Activated CD4-positive, alpha-beta T cell treated with anti-CD3 and anti-CD28 coated beads, Interleukin-2, Interleukin-4, amounts not matched to agents 100 ng/mL and 50 ng/mL, durations not matched to agents 16 hours and 8 hours (primary cell): ENCODE data around the gene SPDYE5.

ENCODE experiments used
- DNase-seq: peaks from one replicate; pipeline ENCODE4 v3.0.0-alpha.2; 2020; ENCODE audit warnings: low spot score

Gene SPDYE5

DNA sequence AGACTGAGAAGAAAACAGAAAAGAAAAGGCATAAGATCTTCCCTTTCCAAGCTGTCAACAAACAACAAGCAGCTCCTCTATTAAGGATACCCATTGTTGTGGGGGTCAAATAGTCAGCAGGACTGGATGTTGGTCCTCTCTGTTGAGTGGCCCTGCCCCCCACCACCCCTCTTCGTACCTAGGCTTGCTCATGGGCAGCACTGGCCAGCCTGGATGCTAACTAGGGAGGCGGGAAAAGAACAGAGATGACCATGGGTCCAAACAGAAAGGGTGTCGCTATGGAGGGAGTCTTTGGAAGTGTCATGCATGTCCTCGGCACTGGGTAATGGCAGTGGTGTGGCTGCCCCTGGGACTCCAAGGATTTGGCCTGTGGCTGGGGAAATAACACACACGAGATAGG lies 45.6 kb downstream of the SPDYE5 start:
- no peak for DNase-seq

DNA sequence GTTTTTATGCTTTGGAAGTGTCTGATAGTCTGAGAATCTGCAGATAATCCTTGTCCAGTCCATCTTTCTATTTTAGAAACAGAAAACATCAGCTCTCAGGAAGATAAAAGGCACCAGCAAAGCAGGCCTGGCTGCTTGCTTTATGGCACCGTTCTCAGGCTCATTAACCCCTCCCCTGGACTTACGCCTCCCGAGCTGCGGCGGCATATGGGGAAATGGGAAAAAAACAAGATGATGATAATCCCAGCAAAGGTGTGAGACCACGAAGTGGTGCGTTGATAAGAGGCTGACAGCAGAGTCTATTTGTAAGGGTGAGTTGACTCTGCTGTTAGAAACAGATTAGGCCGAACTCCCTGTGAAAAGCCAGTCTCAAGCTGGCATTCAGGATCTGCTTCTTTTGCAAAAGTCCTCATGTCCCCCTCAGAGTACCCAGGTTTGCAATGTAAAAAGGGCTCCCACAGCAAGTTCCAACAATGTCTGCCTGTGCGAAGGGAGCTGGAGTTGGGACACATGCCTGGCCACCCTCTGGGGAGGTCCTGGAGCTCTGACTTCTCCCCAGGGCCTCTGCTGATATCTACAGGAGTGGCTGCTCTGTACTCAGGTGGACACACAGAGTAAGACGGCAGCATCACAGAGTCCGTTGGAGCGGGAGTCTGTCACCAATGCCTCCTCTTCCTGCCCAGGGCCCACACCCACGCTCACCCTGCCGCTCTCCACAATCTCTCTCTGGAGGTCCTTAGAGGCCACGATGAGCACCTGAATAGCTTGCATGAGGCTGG lies 54.3 kb downstream of the SPDYE5 start:
- DNase-seq: no peak
